PC-3 (cell line): Measurements from ENCODE around the gene PSMB7. TPM values are rescaled to one million over a fixed set of nuclear protein-coding genes. Genes with fewer than 3 reads are reported as not detected.
A peak's percentile ranks its signal among the peaks of the same experiment; 100 is the strongest.

Source experiments
- ATAC-seq: fragments of 200-7000 bp; cut with Tn5 transposase; 2 replicates; pipeline ENCODE4 v1.9.1; 2020; ENCODE audit warnings: mild to moderate bottlenecking, moderate library complexity
- BruUV-seq: library from RNA; stranded (reverse); fragments of 400-500 nt; replicated peaks from 2 replicates; lab custom pipeline; 2021; lab: Mats Ljungman, UMichigan
- CTCF ChIA-PET: fragments of 300-600 bp; sonication (Branson Sonifier 250); formaldehyde crosslinking; loops from one replicate; lab custom pipeline; 2022; ENCODE audit warnings: antibody characterized with exemption; lab: Charles Lee
- POLR2A ChIA-PET: fragments of 300-600 bp; sonication (Branson Sonifier 250); formaldehyde crosslinking; loops from one replicate; lab custom pipeline; 2022; ENCODE audit warnings: antibody characterized with exemption; ENCODE audit not compliant: unreplicated experiment; lab: Charles Lee
- DNase-seq: peaks from one replicate; pipeline ENCODE4 v3.0.0-alpha.2; 2015
- H2AFZ ChIP-seq: fragments of 300-600 bp; sonication (generic); 2 replicates; pipeline ENCODE4 v1.6.0; 2016; ENCODE audit warnings: antibody characterized with exemption, low read length
- H3F3A ChIP-seq: fragments of 300-600 bp; sonication (generic); one replicate; pipeline ENCODE4 v1.6.0; 2017; ENCODE audit warnings: antibody characterized with exemption, low read length, control low read depth, mild to moderate bottlenecking; ENCODE audit not compliant: unreplicated experiment
- H3K27ac ChIP-seq: fragments of 300-600 bp; sonication (generic); 2 replicates; pipeline ENCODE4 v1.5.1; 2016; ENCODE audit warnings: mild to moderate bottlenecking, low read length
- H3K27me3 ChIP-seq: fragments of 300-600 bp; sonication (generic); 2 replicates; pipeline ENCODE4 v1.6.1; 2016; ENCODE audit warnings: low read length, mixed read lengths
- H3K36me3 ChIP-seq: fragments of 300-600 bp; sonication (generic); 2 replicates; pipeline ENCODE4 v1.6.1; 2016; ENCODE audit warnings: low read depth, mixed run types, low read length, mixed read lengths
- H3K4me1 ChIP-seq: fragments of 300-600 bp; sonication (generic); 2 replicates; pipeline ENCODE4 v1.5.1; 2016; ENCODE audit warnings: low read length; ENCODE audit not compliant: insufficient read depth
- H3K4me2 ChIP-seq: fragments of 300-600 bp; sonication (generic); 2 replicates; pipeline ENCODE4 v1.6.0; 2016; ENCODE audit warnings: low read length
- H3K4me3 ChIP-seq: fragments of 300-600 bp; sonication (generic); 2 replicates; pipeline ENCODE4 v1.5.1; 2016; ENCODE audit warnings: mild to moderate bottlenecking, low read length, mixed read lengths
- H3K79me2 ChIP-seq: fragments of 300-600 bp; sonication (generic); 2 replicates; pipeline ENCODE4 v1.6.1; 2017; ENCODE audit warnings: low read length, mixed read lengths
- H3K9ac ChIP-seq: fragments of 300-600 bp; sonication (generic); 2 replicates; pipeline ENCODE4 v1.6.0; 2016; ENCODE audit warnings: mild to moderate bottlenecking, low read length
- H3K9me2 ChIP-seq: fragments of 300-600 bp; sonication (generic); replicated peaks from 2 replicates; pipeline ENCODE4 v1.6.1; 2016; ENCODE audit warnings: mixed run types, low read length, mixed read lengths
- H3K9me3 ChIP-seq: fragments of 300-600 bp; sonication (generic); 2 replicates; pipeline ENCODE4 v1.6.1; 2016; ENCODE audit warnings: low read length, mixed read lengths
- H4K20me1 ChIP-seq: fragments of 300-600 bp; sonication (generic); 2 replicates; pipeline ENCODE4 v1.6.1; 2016; ENCODE audit warnings: low read length, mixed read lengths
- EZH2 ChIP-seq: fragments of 300-600 bp; sonication (generic); IDR thresholded peaks from one replicate; pipeline ENCODE4 v1.6.1; 2017; ENCODE audit warnings: antibody characterized with exemption, mild to moderate bottlenecking, low read length; ENCODE audit not compliant: unreplicated experiment
- EZH2phosphoT487 ChIP-seq: fragments of 300-600 bp; sonication (generic); IDR thresholded peaks from 2 replicates; pipeline ENCODE4 v1.6.1; 2018; ENCODE audit warnings: mild to moderate bottlenecking, antibody characterized with exemption, low read length, borderline replicate concordance
- intact Hi-C: fragments of 100-400 bp; cut with micrococcal nuclease; formaldehyde crosslinking; loops from 2 replicates; pipeline ENCODE4 v1.9.0; 2023
- total RNA-seq: library from RNA; depleted of rRNA; stranded (reverse); fragments of >200 nt; gene quantifications from 2 replicates; pipeline ENCODE4 v1.2.3, GENCODE V29; 2014
- TF ChIP-seq, protein P1 (sequence below): fragments of 300-600 bp; sonication (generic); conservative IDR thresholded peaks from 2 replicates; pipeline ENCODE4 v1.5.1; 2017; ENCODE audit warnings: antibody characterized with exemption, low read depth, mild to moderate bottlenecking, low read length

The PSMB7 gene
- total RNA-seq, 1 experiment from 2014 or later, result 372 TPM

DNA sequence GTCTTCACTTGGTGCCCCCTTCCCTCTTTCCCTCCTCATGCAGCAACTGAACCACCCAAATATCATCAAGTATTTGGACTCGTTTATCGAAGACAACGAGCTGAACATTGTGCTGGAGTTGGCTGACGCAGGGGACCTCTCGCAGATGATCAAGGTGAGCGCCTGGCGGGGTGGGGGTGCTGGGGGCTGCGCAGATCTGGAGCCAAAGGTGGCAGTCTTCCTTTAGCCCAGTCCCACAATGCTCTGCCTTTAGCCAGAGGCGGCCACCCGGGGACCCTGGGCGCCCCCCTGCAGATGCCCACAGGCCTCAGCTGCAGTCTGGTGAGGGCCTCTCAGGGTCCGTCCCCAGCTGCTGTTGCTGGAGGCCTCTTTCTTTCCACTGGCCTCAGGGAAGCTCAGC is 93.8 kb downstream of the PSMB7 start:
- no peak overlapping the region for H3K4me3 ChIP-seq
- no peak overlapping the region for H2AFZ ChIP-seq
- no peak overlapping the region for H3K9ac ChIP-seq
- DNase-seq (no peak), ATAC-seq (no peak)
- no peaks in the 10 kb centered on the region for H3K9me3 ChIP-seq
- no peaks in the 10 kb centered on the region for H3K9me2 ChIP-seq
- ChIA-PET POLR2A (no interaction called here), CTCF (interaction anchor here (0.6 kb wide), 1 partner anchor 337 kb away, joined by 4 read pairs; no protein-coding TSS in a partner anchor)
- no peak for TF ChIP-seq EZH2phosphoT487
- TF ChIP-seq EZH2, result no peak
- TF ChIP-seq, protein P1, sequence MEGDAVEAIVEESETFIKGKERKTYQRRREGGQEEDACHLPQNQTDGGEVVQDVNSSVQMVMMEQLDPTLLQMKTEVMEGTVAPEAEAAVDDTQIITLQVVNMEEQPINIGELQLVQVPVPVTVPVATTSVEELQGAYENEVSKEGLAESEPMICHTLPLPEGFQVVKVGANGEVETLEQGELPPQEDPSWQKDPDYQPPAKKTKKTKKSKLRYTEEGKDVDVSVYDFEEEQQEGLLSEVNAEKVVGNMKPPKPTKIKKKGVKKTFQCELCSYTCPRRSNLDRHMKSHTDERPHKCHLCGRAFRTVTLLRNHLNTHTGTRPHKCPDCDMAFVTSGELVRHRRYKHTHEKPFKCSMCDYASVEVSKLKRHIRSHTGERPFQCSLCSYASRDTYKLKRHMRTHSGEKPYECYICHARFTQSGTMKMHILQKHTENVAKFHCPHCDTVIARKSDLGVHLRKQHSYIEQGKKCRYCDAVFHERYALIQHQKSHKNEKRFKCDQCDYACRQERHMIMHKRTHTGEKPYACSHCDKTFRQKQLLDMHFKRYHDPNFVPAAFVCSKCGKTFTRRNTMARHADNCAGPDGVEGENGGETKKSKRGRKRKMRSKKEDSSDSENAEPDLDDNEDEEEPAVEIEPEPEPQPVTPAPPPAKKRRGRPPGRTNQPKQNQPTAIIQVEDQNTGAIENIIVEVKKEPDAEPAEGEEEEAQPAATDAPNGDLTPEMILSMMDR, result no peak
- BruUV-seq, result no TSS peak
- no peaks in the 10 kb centered on the region for H3K27me3 ChIP-seq
- H3K79me2 ChIP-seq, result no peaks in the 10 kb centered on the region
- H3K4me1 ChIP-seq, result no peaks in the 10 kb centered on the region
- H4K20me1 ChIP-seq, result no peaks in the 10 kb centered on the region
- no peaks in the 10 kb centered on the region; the same call in 1 of the 2 replicates for H3K36me3 ChIP-seq
- H3K27ac ChIP-seq, result no peak overlapping the region
- H3K4me2 ChIP-seq, result no peak overlapping the region
- intact Hi-C loops, result loop anchor here (5.0 kb wide), 1 partner anchor 194 kb away; no protein-coding TSS in a partner anchor
- H3F3A ChIP-seq, result no peaks in the 10 kb centered on the region

DNA sequence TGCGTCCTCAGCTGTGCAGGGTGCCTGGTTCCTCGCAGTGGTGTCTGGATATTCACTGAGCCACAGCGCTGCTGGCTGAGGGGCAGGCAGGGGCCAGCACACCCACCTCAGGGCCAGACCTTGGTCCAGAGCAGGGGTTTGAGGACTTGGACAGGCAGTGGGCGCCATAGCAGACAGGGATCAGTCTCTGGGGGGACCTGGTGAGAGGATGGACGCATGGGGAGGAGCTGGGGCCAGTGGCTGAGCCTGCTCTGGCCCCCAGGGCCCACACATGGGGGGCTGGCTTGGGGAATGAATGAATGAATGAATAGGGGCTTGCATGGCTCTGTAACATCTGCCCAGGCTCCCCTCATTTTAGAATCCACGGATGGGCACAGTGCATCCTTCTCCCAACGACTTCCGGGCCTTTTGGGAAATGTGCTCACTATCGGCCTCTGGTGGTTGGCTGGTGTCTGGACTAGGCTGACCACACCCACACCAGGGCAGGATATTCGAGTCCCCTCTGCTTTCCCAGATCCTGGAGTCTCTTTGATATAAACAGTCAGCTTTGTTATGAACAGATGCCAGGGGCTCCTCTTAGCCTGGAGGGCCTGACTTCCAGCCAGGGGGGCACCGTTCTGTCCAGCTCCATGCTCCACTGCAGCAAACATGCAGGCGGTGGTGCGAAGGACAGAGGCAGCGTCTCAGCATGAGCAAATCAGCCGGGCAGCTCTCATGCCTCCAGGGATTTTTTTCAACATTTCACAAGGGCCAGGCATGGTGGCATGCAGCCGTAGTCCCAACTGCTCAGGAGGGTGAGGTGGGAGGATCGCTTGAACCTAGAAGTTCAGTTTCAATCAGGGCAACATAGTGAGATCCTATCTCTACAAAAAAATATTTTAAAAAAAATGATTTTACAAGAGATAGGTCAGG is 94.9 kb downstream of the PSMB7 start:
- Histone ChIP-seq H3K4me1 (no peaks in the 10 kb centered on the region), H3K79me2 (no peaks in the 10 kb centered on the region), H4K20me1 (no peaks in the 10 kb centered on the region), H3K9me3 (no peaks in the 10 kb centered on the region), H3F3A (no peaks in the 10 kb centered on the region), H2AFZ (no peak overlapping the region), H3K9me2 (no peaks in the 10 kb centered on the region), H3K27me3 (no peaks in the 10 kb centered on the region), H3K27ac (no peak overlapping the region), H3K9ac (no peak overlapping the region), H3K36me3 (no peaks in the 10 kb centered on the region; the same call in 1 of the 2 replicates), H3K4me2 (no peak overlapping the region), H3K4me3 (no peak overlapping the region)
- ChIA-PET CTCF (interaction anchor here (0.6 kb wide), 1 partner anchor 17 kb away, joined by 3 read pairs; no protein-coding TSS in a partner anchor), POLR2A (no interaction called here)
- DNase-seq (peak; percentile 68), ATAC-seq (peak; percentile 96)
- BruUV-seq, result no TSS peak
- intact Hi-C loops, result loop anchor here (5.0 kb wide), 1 partner anchor 193 kb away; no protein-coding TSS in a partner anchor
- no peak for TF ChIP-seq EZH2
- TF ChIP-seq, protein P1, result peak; percentile 81

DNA sequence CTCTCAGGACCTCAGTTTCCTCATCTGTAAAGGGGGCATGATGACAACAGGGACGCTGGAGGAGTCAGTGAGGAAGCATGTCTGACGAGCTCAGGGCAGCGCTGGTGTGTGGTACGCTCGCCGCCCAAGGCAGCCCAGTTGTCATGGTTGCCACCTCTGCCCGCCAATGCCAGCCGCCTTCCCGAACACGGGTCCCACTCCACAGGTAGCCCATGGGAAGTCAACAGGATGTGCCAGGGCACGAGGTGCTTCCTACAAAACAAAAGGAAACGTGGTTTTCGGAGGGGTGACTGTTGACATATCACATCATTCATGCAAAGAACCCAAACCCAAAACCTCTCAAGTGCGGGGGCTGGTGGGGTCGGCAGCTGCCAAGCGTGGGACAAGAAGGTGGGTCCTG is 99.4 kb downstream of the PSMB7 start:
- no peak overlapping the region for H3K4me2 ChIP-seq
- no peaks in the 10 kb centered on the region for H3K9me3 ChIP-seq
- no peak overlapping the region for H3K4me3 ChIP-seq
- peaks cover 3% of the 10 kb centered on the region; the same call in 1 of the 2 replicates for H3K79me2 ChIP-seq
- TF ChIP-seq EZH2 (no peak), EZH2phosphoT487 (no peak)
- TF ChIP-seq, protein P1, result no peak
- no peak overlapping the region for H3K27ac ChIP-seq
- H3K27me3 ChIP-seq, result no peaks in the 10 kb centered on the region
- CTCF ChIA-PET, result no interaction called here
- DNase-seq, result no peak
- H3F3A ChIP-seq, result no peaks in the 10 kb centered on the region
- H3K4me1 ChIP-seq, result no peaks in the 10 kb centered on the region
- BruUV-seq, result no TSS peak
- intact Hi-C loops, result no loop called here
- no peak overlapping the region for H2AFZ ChIP-seq
- H3K9me2 ChIP-seq, result no peaks in the 10 kb centered on the region
- no peak overlapping the region for H3K9ac ChIP-seq
- ATAC-seq, result no peak
- POLR2A ChIA-PET, result no interaction called here
- no peaks in the 10 kb centered on the region for H4K20me1 ChIP-seq
- H3K36me3 ChIP-seq, result no peaks in the 10 kb centered on the region; the same call in none of the 2 replicates
